Subcutaneous abdominal adipose tissue (tissue), 5 donors: ENCODE results near the gene GPR161.

Experiments
- H3K27ac ChIP-seq: one replicate; pipeline ENCODE4 v1.7.0; 2013; ENCODE audit warnings: low read depth, mild to moderate bottlenecking, inconsistent platforms, low read length, moderate library complexity
- H3K27me3 ChIP-seq, 5 donors: one replicate each; pipeline ENCODE4 v1.7.0; 2013; ENCODE audit warnings: low read length in 5 of 5, inconsistent platforms in 1 of 5; ENCODE audit not compliant: control insufficient read depth in 5 of 5, insufficient read depth in 4 of 5
- H3K36me3 ChIP-seq, 5 donors: one replicate each; pipeline ENCODE4 v1.7.0; 2013; ENCODE audit warnings: low read length in 5 of 5; ENCODE audit not compliant: control insufficient read depth in 5 of 5, insufficient read depth in 5 of 5
- H3K4me1 ChIP-seq, 5 donors: one replicate each; pipeline ENCODE4 v1.7.0; 2013; ENCODE audit warnings: low read length in 5 of 5, mild to moderate bottlenecking in 3 of 5, moderate library complexity in 1 of 5; ENCODE audit not compliant: control insufficient read depth in 5 of 5, insufficient read depth in 5 of 5
- H3K4me3 ChIP-seq, 5 donors: one replicate each; pipeline ENCODE4 v1.7.0; 2013; ENCODE audit warnings: low read length in 5 of 5, low read depth in 1 of 5
- H3K9ac ChIP-seq, 5 donors: one replicate each; pipeline ENCODE4 v1.7.0; 2013; ENCODE audit warnings: low read length in 5 of 5, mild to moderate bottlenecking in 4 of 5, moderate library complexity in 3 of 5
- H3K9me3 ChIP-seq, 5 donors: one replicate each; pipeline ENCODE4 v1.7.0; 2013; ENCODE audit warnings: low read length in 5 of 5; ENCODE audit not compliant: control insufficient read depth in 5 of 5
- donor health status: healthy.
- donor health status: healthy.
- donor health status: healthy.
- donor health status: healthy.
- donor health status: healthy.

Gene GPR161

DNA sequence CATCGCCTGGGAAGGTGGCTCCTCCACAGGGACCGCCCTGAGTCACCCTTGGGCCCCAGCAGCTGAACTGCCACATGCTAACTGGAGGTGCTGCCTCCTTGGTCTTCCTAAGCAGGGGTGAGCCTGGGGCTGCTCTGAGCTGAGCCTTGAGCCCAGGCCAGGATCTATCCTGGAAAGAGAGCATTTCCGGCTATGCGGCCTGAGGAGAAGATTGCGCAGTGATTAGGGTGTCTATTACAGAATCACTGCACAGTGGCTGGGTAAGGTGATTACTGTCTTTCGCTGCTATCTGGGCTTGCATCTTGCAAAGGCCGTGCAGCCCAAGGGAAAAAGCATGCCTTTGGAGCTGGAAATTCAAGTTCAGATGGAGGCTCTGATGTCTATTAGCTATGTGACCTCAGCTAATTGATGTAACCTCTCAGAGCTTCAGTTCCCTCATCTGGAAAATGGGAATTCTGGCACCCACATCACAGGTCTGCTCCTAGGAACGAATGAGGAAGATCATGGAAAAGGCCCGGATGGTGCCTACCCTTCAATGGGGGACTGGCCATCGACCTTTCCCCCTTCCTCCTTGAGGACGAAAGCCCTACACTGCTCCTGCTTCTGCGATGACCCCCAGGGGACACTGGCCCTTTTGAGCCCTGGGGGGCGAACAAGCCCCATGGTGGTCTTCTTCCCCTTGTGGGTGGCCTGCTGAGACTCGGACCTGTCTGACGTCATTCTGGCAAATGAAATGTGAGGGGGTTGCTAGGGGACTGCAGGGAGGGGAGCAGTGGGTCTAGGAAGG is 38.0 kb downstream of the GPR161 start:
- Histone ChIP-seq H3K4me3 (no peak overlapping the region), H3K4me1 (no peaks in the 10 kb centered on the region), H3K27me3 (no peaks in the 10 kb centered on the region), H3K9ac (no peak overlapping the region), H3K36me3 (peaks cover 0 to 33% (median 18%) of the 10 kb centered on the region in 5 donors), H3K9me3 (no peaks in the 10 kb centered on the region), H3K27ac (no peak overlapping the region)

DNA sequence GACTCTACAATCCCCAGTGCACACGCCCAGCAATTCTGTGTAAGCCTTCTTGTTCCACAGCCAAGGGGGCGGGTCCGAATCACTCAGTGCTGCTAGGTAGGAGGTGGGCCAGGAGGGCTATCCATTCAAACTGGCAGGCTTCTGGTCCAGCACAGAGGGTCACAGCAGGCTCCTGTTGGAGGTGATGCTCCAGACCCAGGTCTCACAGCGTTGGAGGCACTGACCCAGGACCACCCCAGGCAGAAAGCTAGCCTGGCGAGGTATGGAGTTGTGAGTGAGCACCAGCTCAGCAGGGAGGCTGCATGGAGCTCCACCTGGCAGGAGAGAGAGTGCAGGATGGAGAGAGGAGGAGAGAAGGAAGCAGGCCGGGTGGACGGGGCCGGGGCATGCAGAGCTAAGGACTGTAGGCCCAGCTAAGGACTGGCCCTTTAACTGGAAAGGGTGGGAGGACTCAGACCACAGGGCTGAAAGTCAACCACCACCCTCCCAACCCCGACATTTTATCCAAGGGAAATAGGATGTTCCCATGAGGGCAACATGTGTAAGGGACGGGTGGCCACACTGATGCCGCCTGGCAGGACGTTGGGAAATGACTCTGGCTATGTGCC is 38.7 kb downstream of the GPR161 start:
- Histone ChIP-seq H3K9ac (no peak overlapping the region), H3K36me3 (peaks cover 0 to 29% (median 18%) of the 10 kb centered on the region in 5 donors), H3K27me3 (no peaks in the 10 kb centered on the region), H3K4me1 (no peaks in the 10 kb centered on the region), H3K27ac (no peak overlapping the region), H3K9me3 (no peaks in the 10 kb centered on the region), H3K4me3 (no peak overlapping the region)

DNA sequence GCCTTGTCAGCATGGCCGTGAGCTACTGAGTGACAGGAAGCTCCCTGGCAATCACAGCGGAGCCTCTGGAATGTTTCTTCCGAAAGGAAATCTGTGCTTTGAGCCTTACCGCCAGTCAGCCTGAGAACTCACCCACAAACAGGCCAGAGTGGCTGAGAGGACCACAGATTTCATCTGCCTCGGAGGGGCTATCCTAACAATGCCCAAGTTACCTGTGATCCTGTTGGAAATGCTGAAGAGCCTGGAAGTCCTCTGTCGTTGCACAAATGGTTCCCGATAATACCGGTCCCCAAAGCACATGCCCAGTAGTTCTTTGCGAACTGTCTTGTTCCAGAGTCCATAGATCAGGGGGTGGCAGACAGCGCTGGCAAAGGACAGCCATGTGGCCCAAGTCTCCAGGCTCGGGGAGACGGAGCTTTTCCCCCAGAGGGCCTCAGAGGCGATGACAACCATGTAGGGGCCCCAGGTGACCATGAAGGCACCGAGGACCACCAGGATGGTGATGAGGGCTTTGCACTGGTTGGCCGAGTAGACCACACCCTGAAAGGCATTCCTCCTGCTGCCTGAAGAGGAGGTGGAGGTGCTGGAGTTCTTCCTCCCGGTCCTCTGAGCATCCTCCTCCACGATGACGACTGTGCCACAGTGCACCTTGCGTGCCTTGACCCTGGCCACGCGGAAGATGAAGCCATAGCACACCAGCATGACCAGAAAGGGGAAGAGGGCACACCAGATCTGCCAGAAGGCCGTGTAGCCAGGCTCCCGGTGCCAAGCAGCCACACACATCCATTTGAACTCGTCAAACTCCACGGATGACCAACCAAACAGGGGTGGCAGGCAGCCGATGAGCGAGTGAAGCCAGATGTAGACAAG is 40.2 kb downstream of the GPR161 start:
- H3K9me3 ChIP-seq = no peaks in the 10 kb centered on the region
- H3K27me3 ChIP-seq = peaks cover 0 to 3% (median 0%) of the 10 kb centered on the region in 5 donors
- no peak overlapping the region for H3K9ac ChIP-seq
- H3K36me3 ChIP-seq = peaks cover 0 to 27% (median 14%) of the 10 kb centered on the region in 5 donors
- no peaks in the 10 kb centered on the region for H3K4me1 ChIP-seq
- H3K4me3 ChIP-seq = no peak overlapping the region
- H3K27ac ChIP-seq = no peak overlapping the region

DNA sequence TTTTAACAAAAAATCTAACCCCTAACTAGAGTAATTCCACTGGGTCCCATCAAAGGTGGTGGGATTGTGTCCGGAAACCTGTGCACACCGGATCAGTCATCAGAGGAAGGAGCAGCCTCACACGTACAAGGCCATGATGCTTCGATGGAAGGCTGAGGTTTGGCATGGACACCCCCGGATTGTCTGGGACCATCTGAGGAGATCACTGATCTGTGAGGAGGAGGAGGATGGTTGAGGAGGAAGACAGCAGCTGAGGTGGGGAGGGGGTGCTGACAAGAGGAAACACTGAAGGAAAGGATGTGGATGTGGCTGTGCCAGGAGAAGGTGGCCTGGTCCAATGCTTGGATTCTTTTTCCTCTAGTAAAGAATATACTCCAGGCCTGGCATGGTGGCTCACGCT is 41.3 kb downstream of the GPR161 start:
- no peaks in the 10 kb centered on the region for H3K4me1 ChIP-seq
- peaks cover 0 to 3% (median 0%) of the 10 kb centered on the region in 5 donors for H3K27me3 ChIP-seq
- H3K4me3 ChIP-seq = no peak overlapping the region
- H3K9ac ChIP-seq = no peak overlapping the region
- no peak overlapping the region for H3K27ac ChIP-seq
- H3K9me3 ChIP-seq = no peaks in the 10 kb centered on the region
- H3K36me3 ChIP-seq = peaks cover 0 to 27% (median 15%) of the 10 kb centered on the region in 5 donors

DNA sequence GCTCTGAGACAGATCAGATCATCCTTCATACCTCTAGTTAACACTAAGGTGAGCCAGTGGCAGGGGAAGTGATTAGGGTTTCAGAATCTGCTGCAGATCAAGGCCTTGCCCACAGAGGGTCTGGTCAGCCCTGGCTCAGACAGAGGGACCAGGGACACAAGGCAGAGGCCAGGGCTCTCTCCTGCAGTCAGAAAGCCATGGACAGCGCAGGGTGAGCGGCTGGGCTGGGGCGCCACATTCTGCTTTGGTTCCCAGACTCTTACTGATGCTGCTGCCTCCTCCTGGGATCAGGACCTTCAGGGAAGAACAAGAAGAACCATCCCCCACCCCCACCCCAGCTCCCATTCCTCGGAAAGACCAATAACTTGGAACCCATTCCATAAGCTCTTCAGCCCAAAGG is 43.1 kb downstream of the GPR161 start:
- Histone ChIP-seq H3K36me3 (peaks cover 0 to 33% (median 22%) of the 10 kb centered on the region in 5 donors), H3K27me3 (peaks cover 0 to 6% (median 0%) of the 10 kb centered on the region in 5 donors), H3K9ac (no peak overlapping the region), H3K4me3 (no peak overlapping the region), H3K4me1 (no peaks in the 10 kb centered on the region), H3K9me3 (no peaks in the 10 kb centered on the region), H3K27ac (no peak overlapping the region)

DNA sequence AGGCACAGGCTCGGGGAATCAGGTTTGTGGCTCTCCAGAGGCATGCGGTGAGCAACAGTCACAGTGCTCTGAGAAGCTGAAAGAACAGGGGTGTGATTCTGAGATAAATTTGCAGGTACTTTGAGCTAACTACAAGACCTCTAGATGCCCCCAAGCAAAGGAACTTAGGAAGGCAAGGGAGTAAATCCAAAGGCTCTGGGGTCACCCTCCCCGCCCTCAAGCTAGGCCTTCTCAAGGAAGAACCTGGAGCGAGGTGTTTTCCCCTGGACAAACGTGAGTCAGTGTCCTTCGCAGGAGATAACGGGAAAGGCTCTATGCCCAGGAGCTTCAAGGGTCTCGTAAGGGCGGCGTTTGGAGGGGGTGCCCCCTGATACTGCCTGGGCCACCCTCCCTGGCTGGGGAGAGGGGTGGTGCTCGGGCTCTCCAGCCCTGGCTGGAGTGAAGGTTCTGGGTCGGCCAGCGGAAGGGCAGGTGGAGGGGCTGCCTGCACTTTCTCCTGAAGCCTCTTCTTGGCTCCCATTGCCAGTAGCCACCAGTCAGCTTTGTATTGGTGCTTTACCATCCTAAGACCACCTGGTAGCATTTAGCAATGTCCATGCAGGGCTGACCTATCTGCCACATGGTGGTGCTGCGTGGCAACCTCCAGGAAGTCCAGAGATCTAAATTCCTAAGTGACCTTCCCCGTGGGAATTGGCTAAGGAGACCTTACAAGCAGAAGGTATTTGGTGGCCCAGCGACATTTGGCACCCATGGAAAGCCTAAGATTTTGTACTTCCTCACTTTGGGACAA is 44.0 kb downstream of the GPR161 start:
- Histone ChIP-seq H3K27ac (no peak overlapping the region), H3K9ac (no peak overlapping the region), H3K9me3 (no peaks in the 10 kb centered on the region), H3K27me3 (peaks cover 0 to 6% (median 0%) of the 10 kb centered on the region in 5 donors), H3K4me3 (no peak overlapping the region), H3K36me3 (peaks cover 0 to 27% (median 15%) of the 10 kb centered on the region in 5 donors), H3K4me1 (no peaks in the 10 kb centered on the region)

DNA sequence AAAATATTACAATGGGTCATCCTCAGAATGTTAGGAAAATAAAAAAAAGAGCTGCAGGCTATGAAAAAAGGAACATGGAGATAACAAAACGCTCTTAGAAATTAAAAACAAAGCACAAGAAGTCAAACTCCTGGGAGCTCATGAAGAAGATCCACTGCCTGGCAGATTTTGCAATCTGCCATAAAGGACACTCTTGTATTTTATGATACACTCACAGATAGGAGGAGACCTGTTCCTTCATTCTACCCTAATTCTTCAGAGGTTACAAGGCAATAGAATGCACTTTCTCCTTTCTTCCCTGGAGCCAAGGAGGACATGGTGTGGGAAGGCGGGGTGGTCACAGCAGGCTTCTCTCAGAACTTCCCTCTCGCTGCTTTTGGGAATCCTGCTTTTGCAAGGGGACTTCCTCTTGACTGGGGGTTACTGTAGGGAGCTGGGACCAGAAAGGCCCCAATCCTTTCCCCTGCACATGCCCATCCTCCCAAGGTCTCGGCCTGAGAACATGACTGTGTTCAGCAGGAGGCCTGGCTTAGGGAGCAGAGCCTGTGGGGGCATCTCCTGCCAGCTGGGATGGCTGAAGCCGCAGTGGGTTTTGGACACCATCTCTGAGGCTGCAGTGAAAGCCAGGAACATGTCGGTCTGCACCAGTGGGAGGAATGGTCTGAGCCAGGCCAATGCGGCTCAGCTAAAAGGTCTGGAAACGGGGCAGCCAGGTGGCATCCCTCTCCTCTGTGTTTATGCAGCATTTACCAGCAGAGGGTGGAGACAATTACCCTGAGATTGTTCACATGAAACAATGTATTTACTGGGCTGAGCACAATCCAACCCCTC is 44.8 kb downstream of the GPR161 start:
- H3K27me3 ChIP-seq = peaks cover 0 to 6% (median 0%) of the 10 kb centered on the region in 5 donors
- H3K9me3 ChIP-seq = no peaks in the 10 kb centered on the region
- H3K4me1 ChIP-seq = no peaks in the 10 kb centered on the region
- no peak overlapping the region for H3K4me3 ChIP-seq
- H3K9ac ChIP-seq = no peak overlapping the region
- peaks cover 0 to 29% (median 14%) of the 10 kb centered on the region in 5 donors for H3K36me3 ChIP-seq
- no peak overlapping the region for H3K27ac ChIP-seq

DNA sequence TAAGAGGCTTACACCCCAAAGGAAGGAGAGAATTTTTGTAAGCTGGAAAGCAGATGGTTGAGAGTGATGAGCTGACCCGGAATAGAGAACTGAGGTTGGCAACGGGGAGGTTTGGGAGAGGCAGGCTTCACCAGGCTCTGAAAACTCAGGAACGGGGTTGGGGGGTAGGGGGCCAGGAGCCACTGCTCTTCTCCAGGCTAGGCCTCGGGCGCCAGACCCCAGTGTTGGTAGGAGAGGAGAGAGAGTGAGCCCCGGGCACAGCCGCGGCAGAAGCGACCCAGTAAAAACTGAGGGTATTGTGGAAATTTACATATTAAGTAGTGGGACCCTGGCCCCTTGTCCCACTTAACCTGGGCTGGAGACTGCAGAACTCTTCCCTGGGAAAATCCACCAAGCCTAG is 45.7 kb downstream of the GPR161 start:
- H3K4me3 ChIP-seq = no peak overlapping the region
- no peak overlapping the region for H3K9ac ChIP-seq
- H3K9me3 ChIP-seq = no peaks in the 10 kb centered on the region
- peaks cover 0 to 6% (median 0%) of the 10 kb centered on the region in 5 donors for H3K27me3 ChIP-seq
- peaks cover 0 to 22% (median 10%) of the 10 kb centered on the region in 5 donors for H3K36me3 ChIP-seq
- H3K4me1 ChIP-seq = no peaks in the 10 kb centered on the region
- no peak overlapping the region for H3K27ac ChIP-seq

DNA sequence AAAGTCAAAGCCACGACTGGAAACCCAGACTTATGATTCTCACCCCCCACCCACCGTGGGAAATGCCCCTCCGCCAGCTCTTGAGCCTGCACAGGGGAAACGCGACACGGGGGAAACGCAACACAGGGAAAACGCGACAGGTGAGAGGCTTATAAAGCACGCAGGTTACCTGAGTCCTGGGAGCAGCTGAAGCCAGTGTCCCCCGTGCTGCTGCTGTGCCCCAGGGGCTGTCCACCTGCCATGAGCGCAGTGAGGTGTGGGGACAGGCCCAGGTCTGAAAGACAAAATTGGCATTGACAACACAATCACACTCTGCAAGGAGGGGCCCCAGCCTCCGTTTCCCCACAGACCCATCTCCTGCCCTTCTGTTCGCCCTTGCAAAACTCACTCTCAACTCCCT is 46.3 kb downstream of the GPR161 start:
- Histone ChIP-seq H3K9ac (no peak overlapping the region), H3K27ac (no peak overlapping the region), H3K4me3 (no peak overlapping the region), H3K9me3 (no peaks in the 10 kb centered on the region), H3K36me3 (peaks cover 0 to 22% (median 10%) of the 10 kb centered on the region in 5 donors), H3K4me1 (peaks cover 0 to 5% (median 5%) of the 10 kb centered on the region in 5 donors), H3K27me3 (peaks cover 0 to 6% (median 0%) of the 10 kb centered on the region in 5 donors)
